Regular cardiac myocyte (primary cell): ENCODE data around the gene DOLPP1. TPM values are rescaled to one million over a fixed set of nuclear protein-coding genes. Genes with fewer than 3 reads are reported as not detected.

Experiments
- total RNA-seq: library from RNA; depleted of rRNA; stranded (reverse); fragments of >200 nt; gene quantifications from 2 replicates; pipeline ENCODE4 v1.2.3, GENCODE V29; 2014

DOLPP1 gene, protein sequence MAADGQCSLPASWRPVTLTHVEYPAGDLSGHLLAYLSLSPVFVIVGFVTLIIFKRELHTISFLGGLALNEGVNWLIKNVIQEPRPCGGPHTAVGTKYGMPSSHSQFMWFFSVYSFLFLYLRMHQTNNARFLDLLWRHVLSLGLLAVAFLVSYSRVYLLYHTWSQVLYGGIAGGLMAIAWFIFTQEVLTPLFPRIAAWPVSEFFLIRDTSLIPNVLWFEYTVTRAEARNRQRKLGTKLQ
- 8.2 and 14.2 TPM in 2 replicates for total RNA-seq

DNA sequence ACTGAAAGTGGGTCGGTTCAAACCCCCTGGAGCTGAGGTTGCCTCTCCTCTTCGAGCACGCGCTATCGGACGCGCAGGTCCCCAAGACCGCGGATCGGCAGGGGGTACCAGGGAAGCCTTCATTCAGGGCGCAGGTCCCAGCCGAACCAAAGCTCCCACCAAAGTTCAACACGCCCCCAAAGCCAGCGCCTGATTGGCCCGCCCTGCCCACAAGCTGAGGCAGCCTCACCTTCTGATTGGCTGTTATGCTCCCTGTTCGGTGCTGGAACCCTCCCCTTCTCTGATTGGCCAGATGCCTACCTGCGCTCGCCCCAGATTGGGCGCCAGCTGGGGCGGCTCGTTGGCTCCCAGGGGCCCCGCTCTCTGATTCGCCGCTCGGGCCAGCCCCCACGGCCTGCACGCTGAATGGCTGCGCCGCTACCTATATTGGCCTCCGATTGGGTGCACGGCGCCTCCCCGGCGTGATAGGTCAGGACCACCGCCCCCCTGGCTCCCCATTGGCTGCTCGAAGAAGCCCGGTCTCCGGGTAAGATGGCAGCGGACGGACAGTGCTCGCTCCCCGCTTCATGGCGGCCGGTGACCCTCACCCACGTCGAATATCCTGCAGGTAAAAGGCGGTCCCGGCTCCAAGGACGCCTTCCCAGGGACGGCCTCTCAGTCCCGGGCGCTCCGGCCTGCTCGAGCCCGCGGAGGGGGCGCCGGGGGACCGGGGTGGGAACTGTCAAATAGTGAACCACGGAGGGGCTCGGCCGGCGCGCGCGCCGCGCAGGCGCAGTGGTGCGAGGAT, at the start of gene DOLPP1:
DOLPP1 (plus strand) TSS at position 511 of the 787 bp plus-strand sequence; CDS start at position 532, 21 bp downstream.

GRCh38 chr9:129036241-129036922, 44.5 kb upstream of the DOLPP1 start, which contains the start of gene MIGA2:
Gene MIGA2 (plus strand): TSS chr9:129036626. CDS start chr9:129040595, 3,969 bp downstream.

GRCh38 chr9:129110740-129111527, 30.0 kb downstream of the DOLPP1 start, which contains the start of the genes CRAT and PTPA:
Gene CRAT (minus strand): TSS chr9:129110793. CDS start chr9:129110509, 284 bp downstream.
Gene PTPA (plus strand): TSS chr9:129111415. CDS start chr9:129111601, 186 bp downstream.

Other genes starting within 250 kb of the DOLPP1 start
- 5.4 and 8.4 TPM in 2 replicates for gene KYAT1, start 199.2 kb upstream of the DOLPP1 start, total RNA-seq
- gene LRRC8A, start 199.0 kb upstream of the DOLPP1 start, total RNA-seq, result 30.2 and 63.1 TPM in 2 replicates
- 5.0 and 5.9 TPM in 2 replicates for gene PHYHD1, start 160.1 kb upstream of the DOLPP1 start, total RNA-seq
- 24.0 and 35.3 TPM in 2 replicates for gene DOLK, start 133.5 kb upstream of the DOLPP1 start, total RNA-seq
- gene NUP188, start 133.4 kb upstream of the DOLPP1 start, total RNA-seq, result 24.5 and 46.2 TPM in 2 replicates
- 26.3 and 33.3 TPM in 2 replicates for gene SH3GLB2, start 52.8 kb upstream of the DOLPP1 start, total RNA-seq
- gene MIGA2, start 44.5 kb upstream of the DOLPP1 start, total RNA-seq, result 23.6 and 27.3 TPM in 2 replicates
- gene CRAT, start 29.7 kb downstream of the DOLPP1 start, total RNA-seq, result 34.7 and 35.2 TPM in 2 replicates
- gene PTPA, start 30.3 kb downstream of the DOLPP1 start, total RNA-seq, result 86.3 and 146 TPM in 2 replicates
- gene IER5L, start 97.2 kb downstream of the DOLPP1 start, total RNA-seq, result 45.8 and 68.5 TPM in 2 replicates